WTC11 (cell line): ENCODE results near the gene IFITM10. TPM values are rescaled to one million over a fixed set of nuclear protein-coding genes. Genes with fewer than 3 reads are reported as not detected.

Experiments
- ATAC-seq: fragments of 200-7000 bp; cut with Tn5 transposase; 2 replicates; pipeline ENCODE4 v1.10.0; 2021; ENCODE audit warnings: mild to moderate bottlenecking, moderate library complexity
- CTCF ChIA-PET: fragments of 300-600 bp; sonication (Branson Sonifier 250); formaldehyde crosslinking; loops from one replicate; lab custom pipeline; 2021; ENCODE audit warnings: antibody characterized with exemption; lab: Charles Lee
- POLR2A ChIA-PET: fragments of 350-600 bp; sonication (Branson Sonifier 250); formaldehyde crosslinking; loops from one replicate; lab custom pipeline; 2021; ENCODE audit warnings: antibody characterized with exemption; lab: Charles Lee
- DNase-seq: peaks from one replicate; pipeline ENCODE4 v3.0.0; 2021; ENCODE audit warnings: low spot score
- H3K27ac Mint-ChIP-seq: 2 replicates; pipeline ENCODE4 v1.8.0; 2021; ENCODE audit warnings: mixed read lengths
- H3K27me3 Mint-ChIP-seq: 2 replicates; pipeline ENCODE4 v1.8.0; 2021; ENCODE audit warnings: low read depth, mild to moderate bottlenecking, moderate library complexity, mixed read lengths
- H3K36me3 Mint-ChIP-seq: 2 replicates; pipeline ENCODE4 v1.8.0; 2021; ENCODE audit warnings: mixed read lengths
- H3K4me1 Mint-ChIP-seq: 2 replicates; pipeline ENCODE4 v1.8.0; 2022; ENCODE audit warnings: mixed read lengths
- H3K4me3 Mint-ChIP-seq: 2 replicates; pipeline ENCODE4 v1.8.0; 2021; ENCODE audit warnings: mild to moderate bottlenecking, moderate library complexity, mixed read lengths
- H3K9me3 Mint-ChIP-seq: 2 replicates; pipeline ENCODE4 v1.8.0; 2021; ENCODE audit warnings: mixed read lengths
- CBFB ChIP-seq: sonication (generic); formaldehyde crosslinking; IDR thresholded peaks from 2 replicates; pipeline ENCODE4 v1.8.1; 2022; ENCODE audit warnings: mild to moderate bottlenecking, low read depth, missing genetic modification reagents
- FOXK1 ChIP-seq: sonication (generic); formaldehyde crosslinking; IDR thresholded peaks from 2 replicates; pipeline ENCODE4 v1.8.0; 2022; ENCODE audit warnings: mild to moderate bottlenecking, moderate library complexity, missing genetic modification reagents
- JAZF1 ChIP-seq: fragments of 250-450 bp; sonication (Bioruptor Pico); IDR thresholded peaks from 2 replicates; pipeline ENCODE4 v1.9.0; 2021; ENCODE audit warnings: moderate library complexity, mild to moderate bottlenecking, inconsistent platforms
- JUN ChIP-seq: sonication (generic); formaldehyde crosslinking; IDR thresholded peaks from 2 replicates; pipeline ENCODE4 v1.8.0; 2023; ENCODE audit warnings: mild to moderate bottlenecking, missing genetic modification reagents
- KAT7 ChIP-seq: sonication (generic); formaldehyde crosslinking; IDR thresholded peaks from 2 replicates; pipeline ENCODE4 v1.8.1; 2023; ENCODE audit warnings: missing genetic modification reagents, mild to moderate bottlenecking, borderline replicate concordance
- MYBL2 ChIP-seq: sonication (generic); formaldehyde crosslinking; IDR thresholded peaks from 2 replicates; pipeline ENCODE4 v1.8.1; 2023; ENCODE audit warnings: mild to moderate bottlenecking, moderate library complexity, missing genetic modification reagents
- SMAD4 ChIP-seq: sonication (generic); formaldehyde crosslinking; IDR thresholded peaks from 2 replicates; pipeline ENCODE4 v1.8.0; 2022; ENCODE audit warnings: mild to moderate bottlenecking, missing genetic modification reagents
- SP1 ChIP-seq: sonication (generic); formaldehyde crosslinking; conservative IDR thresholded peaks from 2 replicates; pipeline ENCODE4 v1.8.1; 2022; ENCODE audit warnings: missing genetic modification reagents
- TEAD1 ChIP-seq: sonication (generic); formaldehyde crosslinking; IDR thresholded peaks from 2 replicates; pipeline ENCODE4 v1.8.0; 2022; ENCODE audit warnings: mild to moderate bottlenecking, missing genetic modification reagents
- ZBTB21 ChIP-seq: sonication (generic); formaldehyde crosslinking; IDR thresholded peaks from 2 replicates; pipeline ENCODE4 v1.8.1; 2023; ENCODE audit warnings: mild to moderate bottlenecking, missing genetic modification reagents, borderline replicate concordance
- ZNF138 ChIP-seq: sonication (generic); formaldehyde crosslinking; conservative IDR thresholded peaks from 2 replicates; pipeline ENCODE4 v1.8.1; 2022; ENCODE audit warnings: mild to moderate bottlenecking, moderate library complexity, missing genetic modification reagents
- ZNF416 ChIP-seq: fragments of 250-450 bp; sonication (Bioruptor Pico); IDR thresholded peaks from 2 replicates; pipeline ENCODE4 v1.9.0; 2021; ENCODE audit warnings: mild to moderate bottlenecking, inconsistent platforms
- ZNF671 ChIP-seq: fragments of 250-450 bp; sonication (Bioruptor Pico); IDR thresholded peaks from 2 replicates; pipeline ENCODE4 v1.8.0; 2021; ENCODE audit warnings: mild to moderate bottlenecking
- total RNA-seq: library from RNA; stranded (reverse); gene quantifications from 3 replicates; pipeline ENCODE4 v1.2.3, GENCODE V29; 2021
- TF ChIP-seq, protein P1 (sequence below): fragments of 250-450 bp; sonication (Bioruptor Pico); conservative IDR thresholded peaks from 2 replicates; pipeline ENCODE4 v1.9.0; 2021; ENCODE audit warnings: mild to moderate bottlenecking
- TF ChIP-seq, protein P2 (sequence below): fragments of 250-450 bp; sonication (Bioruptor Pico); IDR thresholded peaks from 2 replicates; pipeline ENCODE4 v1.8.0; 2021; ENCODE audit warnings: mild to moderate bottlenecking
- TF ChIP-seq, protein P3 (sequence below): sonication (generic); formaldehyde crosslinking; IDR thresholded peaks from 2 replicates; pipeline ENCODE4 v1.8.1; 2022; ENCODE audit warnings: missing genetic modification reagents, borderline replicate concordance
- TF ChIP-seq, protein P4 (sequence below): sonication (generic); formaldehyde crosslinking; IDR thresholded peaks from 2 replicates; pipeline ENCODE4 v1.8.1; 2022; ENCODE audit warnings: low read depth, mild to moderate bottlenecking, moderate library complexity, missing genetic modification reagents, borderline replicate concordance
- TF ChIP-seq, protein P5 (sequence below): sonication (generic); formaldehyde crosslinking; IDR thresholded peaks from 2 replicates; pipeline ENCODE4 v1.8.0; 2022; ENCODE audit warnings: mild to moderate bottlenecking, missing genetic modification reagents
- TF ChIP-seq, protein P6 (sequence below): sonication (generic); formaldehyde crosslinking; IDR thresholded peaks from 2 replicates; pipeline ENCODE4 v1.8.1; 2022; ENCODE audit warnings: mild to moderate bottlenecking, moderate library complexity, missing genetic modification reagents
- TF ChIP-seq, protein P7 (sequence below): sonication (generic); formaldehyde crosslinking; IDR thresholded peaks from 2 replicates; pipeline ENCODE4 v1.8.0; 2022; ENCODE audit warnings: missing genetic modification reagents

IFITM10 gene
- total RNA-seq, 1 experiment from 2014 or later, result 1.7 TPM

DNA sequence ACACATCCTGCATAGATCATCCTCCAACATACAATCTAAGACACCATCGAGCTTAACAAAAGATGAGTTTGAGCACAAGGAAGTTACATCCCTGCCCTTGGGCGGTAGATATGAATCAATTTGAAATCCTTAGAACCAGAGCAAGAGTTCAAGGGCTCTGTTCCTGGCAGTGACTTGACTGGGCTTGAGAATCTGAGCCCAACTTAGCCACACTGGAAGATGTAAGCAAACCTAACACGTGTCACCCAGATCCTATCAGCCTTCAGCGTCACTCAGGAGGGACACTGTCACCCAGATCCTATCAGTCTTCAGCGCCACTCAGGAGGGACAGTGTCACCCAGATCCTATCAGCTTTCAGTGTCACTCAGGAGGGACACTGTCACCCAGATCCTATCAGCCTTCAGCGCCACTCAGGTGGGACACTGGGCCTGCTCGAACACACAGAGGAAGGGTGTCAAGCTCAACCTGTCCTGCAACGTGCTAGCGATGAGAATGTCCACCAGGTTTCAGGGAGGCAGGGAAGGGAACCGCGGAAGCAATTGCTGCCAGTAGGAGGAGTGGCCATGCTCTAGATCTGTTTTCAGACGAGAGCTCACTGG, 46.1 kb upstream of the IFITM10 start:
- POLR2A ChIA-PET, result interaction anchor here (0.6 kb wide), 1 partner anchor 11 kb away, joined by 4 read pairs; no protein-coding TSS in a partner anchor
- TF ChIP-seq, protein P1, sequence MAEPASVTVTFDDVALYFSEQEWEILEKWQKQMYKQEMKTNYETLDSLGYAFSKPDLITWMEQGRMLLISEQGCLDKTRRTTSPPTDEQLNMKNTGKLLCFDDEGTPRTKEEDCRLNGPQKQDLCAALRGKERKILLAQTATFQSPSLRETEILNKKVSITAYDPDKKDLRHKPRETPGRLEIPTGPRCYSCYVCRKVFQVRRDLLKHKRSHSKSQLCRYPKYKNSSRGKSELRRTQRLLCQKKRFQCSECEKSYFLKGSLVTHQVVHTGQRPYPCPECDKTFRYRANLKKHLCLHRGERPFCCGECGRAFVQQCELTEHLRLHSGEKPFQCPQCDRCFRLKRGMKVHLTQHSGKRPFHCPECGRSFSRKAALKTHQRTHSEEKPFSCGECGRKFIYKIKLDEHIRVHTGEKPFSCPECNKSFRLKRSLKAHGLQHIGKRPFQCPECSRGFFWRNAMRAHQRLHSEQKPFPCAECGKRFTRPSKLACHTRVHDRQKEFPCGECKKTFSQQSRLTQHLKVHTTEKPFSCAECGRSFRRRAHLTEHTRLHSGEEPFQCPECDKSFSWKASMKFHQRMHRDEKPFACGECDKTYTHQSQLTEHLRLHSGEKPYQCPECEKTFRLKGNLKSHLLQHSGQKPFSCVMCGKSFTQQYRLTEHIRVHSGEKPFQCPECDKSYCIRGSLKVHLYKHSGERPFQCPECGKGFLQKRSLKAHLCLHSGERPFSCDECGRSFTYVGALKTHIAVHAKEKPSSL (CRISPR knock-in tag), result no peak
- TF ChIP-seq FOXK1, result no peak
- TF ChIP-seq, protein P2, sequence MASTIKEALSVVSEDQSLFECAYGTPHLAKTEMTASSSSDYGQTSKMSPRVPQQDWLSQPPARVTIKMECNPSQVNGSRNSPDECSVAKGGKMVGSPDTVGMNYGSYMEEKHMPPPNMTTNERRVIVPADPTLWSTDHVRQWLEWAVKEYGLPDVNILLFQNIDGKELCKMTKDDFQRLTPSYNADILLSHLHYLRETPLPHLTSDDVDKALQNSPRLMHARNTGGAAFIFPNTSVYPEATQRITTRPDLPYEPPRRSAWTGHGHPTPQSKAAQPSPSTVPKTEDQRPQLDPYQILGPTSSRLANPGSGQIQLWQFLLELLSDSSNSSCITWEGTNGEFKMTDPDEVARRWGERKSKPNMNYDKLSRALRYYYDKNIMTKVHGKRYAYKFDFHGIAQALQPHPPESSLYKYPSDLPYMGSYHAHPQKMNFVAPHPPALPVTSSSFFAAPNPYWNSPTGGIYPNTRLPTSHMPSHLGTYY (CRISPR knock-in tag), result no peak
- TF ChIP-seq, protein P3, sequence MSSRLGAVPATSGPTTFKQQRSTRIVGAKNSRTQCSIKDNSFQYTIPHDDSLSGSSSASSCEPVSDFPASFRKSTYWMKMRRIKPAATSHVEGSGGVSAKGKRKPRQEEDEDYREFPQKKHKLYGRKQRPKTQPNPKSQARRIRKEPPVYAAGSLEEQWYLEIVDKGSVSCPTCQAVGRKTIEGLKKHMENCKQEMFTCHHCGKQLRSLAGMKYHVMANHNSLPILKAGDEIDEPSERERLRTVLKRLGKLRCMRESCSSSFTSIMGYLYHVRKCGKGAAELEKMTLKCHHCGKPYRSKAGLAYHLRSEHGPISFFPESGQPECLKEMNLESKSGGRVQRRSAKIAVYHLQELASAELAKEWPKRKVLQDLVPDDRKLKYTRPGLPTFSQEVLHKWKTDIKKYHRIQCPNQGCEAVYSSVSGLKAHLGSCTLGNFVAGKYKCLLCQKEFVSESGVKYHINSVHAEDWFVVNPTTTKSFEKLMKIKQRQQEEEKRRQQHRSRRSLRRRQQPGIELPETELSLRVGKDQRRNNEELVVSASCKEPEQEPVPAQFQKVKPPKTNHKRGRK (CRISPR knock-in tag), result no peak
- no peak for TF ChIP-seq KAT7 (CRISPR knock-in tag)
- TF ChIP-seq ZNF138, result no peak
- no peak for TF ChIP-seq JUN (CRISPR knock-in tag)
- TF ChIP-seq ZNF416, result no peak
- TF ChIP-seq, protein P4, sequence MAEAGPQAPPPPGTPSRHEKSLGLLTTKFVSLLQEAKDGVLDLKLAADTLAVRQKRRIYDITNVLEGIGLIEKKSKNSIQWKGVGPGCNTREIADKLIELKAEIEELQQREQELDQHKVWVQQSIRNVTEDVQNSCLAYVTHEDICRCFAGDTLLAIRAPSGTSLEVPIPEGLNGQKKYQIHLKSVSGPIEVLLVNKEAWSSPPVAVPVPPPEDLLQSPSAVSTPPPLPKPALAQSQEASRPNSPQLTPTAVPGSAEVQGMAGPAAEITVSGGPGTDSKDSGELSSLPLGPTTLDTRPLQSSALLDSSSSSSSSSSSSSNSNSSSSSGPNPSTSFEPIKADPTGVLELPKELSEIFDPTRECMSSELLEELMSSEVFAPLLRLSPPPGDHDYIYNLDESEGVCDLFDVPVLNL (CRISPR knock-in tag), result no peak
- TF ChIP-seq, protein P5, sequence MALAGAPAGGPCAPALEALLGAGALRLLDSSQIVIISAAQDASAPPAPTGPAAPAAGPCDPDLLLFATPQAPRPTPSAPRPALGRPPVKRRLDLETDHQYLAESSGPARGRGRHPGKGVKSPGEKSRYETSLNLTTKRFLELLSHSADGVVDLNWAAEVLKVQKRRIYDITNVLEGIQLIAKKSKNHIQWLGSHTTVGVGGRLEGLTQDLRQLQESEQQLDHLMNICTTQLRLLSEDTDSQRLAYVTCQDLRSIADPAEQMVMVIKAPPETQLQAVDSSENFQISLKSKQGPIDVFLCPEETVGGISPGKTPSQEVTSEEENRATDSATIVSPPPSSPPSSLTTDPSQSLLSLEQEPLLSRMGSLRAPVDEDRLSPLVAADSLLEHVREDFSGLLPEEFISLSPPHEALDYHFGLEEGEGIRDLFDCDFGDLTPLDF, result no peak
- TF ChIP-seq, protein P6, sequence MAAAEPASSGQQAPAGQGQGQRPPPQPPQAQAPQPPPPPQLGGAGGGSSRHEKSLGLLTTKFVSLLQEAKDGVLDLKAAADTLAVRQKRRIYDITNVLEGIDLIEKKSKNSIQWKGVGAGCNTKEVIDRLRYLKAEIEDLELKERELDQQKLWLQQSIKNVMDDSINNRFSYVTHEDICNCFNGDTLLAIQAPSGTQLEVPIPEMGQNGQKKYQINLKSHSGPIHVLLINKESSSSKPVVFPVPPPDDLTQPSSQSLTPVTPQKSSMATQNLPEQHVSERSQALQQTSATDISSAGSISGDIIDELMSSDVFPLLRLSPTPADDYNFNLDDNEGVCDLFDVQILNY (CRISPR knock-in tag), result no peak
- no peak for TF ChIP-seq ZNF671 (CRISPR knock-in tag)
- TF ChIP-seq TEAD1 (CRISPR knock-in tag), result no peak
- TF ChIP-seq MYBL2 (CRISPR knock-in tag), result no peak
- no peak for TF ChIP-seq SP1 (CRISPR knock-in tag)
- TF ChIP-seq SMAD4 (CRISPR knock-in tag), result no peak
- no peak for TF ChIP-seq CBFB
- TF ChIP-seq, protein P7, sequence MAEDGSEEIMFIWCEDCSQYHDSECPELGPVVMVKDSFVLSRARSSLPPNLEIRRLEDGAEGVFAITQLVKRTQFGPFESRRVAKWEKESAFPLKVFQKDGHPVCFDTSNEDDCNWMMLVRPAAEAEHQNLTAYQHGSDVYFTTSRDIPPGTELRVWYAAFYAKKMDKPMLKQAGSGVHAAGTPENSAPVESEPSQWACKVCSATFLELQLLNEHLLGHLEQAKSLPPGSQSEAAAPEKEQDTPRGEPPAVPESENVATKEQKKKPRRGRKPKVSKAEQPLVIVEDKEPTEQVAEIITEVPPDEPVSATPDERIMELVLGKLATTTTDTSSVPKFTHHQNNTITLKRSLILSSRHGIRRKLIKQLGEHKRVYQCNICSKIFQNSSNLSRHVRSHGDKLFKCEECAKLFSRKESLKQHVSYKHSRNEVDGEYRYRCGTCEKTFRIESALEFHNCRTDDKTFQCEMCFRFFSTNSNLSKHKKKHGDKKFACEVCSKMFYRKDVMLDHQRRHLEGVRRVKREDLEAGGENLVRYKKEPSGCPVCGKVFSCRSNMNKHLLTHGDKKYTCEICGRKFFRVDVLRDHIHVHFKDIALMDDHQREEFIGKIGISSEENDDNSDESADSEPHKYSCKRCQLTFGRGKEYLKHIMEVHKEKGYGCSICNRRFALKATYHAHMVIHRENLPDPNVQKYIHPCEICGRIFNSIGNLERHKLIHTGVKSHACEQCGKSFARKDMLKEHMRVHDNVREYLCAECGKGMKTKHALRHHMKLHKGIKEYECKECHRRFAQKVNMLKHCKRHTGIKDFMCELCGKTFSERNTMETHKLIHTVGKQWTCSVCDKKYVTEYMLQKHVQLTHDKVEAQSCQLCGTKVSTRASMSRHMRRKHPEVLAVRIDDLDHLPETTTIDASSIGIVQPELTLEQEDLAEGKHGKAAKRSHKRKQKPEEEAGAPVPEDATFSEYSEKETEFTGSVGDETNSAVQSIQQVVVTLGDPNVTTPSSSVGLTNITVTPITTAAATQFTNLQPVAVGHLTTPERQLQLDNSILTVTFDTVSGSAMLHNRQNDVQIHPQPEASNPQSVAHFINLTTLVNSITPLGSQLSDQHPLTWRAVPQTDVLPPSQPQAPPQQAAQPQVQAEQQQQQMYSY, result no peak
- TF ChIP-seq ZBTB21 (CRISPR knock-in tag), result no peak
- no peak for TF ChIP-seq JAZF1 (CRISPR knock-in tag)
- TF ChIP-seq, all 79 proteins: peak for 0
- Mint-ChIP-seq H3K4me3 (no peak overlapping the region), H3K27ac (no peak overlapping the region), H3K27me3 (peaks cover 36% of the 10 kb centered on the region), H3K36me3 (no peaks in the 10 kb centered on the region), H3K4me1 (no peaks in the 10 kb centered on the region), H3K9me3 (no peaks in the 10 kb centered on the region)
- DNase-seq, result no peak
- CTCF ChIA-PET, result interaction anchor here (0.7 to 1.2 kb wide), 15 partner anchors 10 to 359 kb away, joined by 3 to 17 read pairs (median 5); no protein-coding TSS in a partner anchor
- peak; percentile 77 for ATAC-seq
